Mesenchymal stem cell (in vitro differentiated cells and primary cell): ENCODE results near the gene LORICRIN.

ENCODE experiments used
- DNase-seq: peaks from one replicate; pipeline ENCODE4 v3.0.0-alpha.2; 2013
- H2AFZ ChIP-seq: one replicate; pipeline ENCODE4 v1.6.1; 2013; ENCODE audit warnings: low read depth, mild to moderate bottlenecking, control low read depth, inconsistent platforms, low read length, moderate library complexity
- H2AK5ac ChIP-seq: 2 replicates; pipeline ENCODE4 v1.6.1; 2013; ENCODE audit warnings: low read length, moderate library complexity, mild to moderate bottlenecking, inconsistent platforms; ENCODE audit not compliant: severe bottlenecking
- H2BK120ac ChIP-seq: one replicate; pipeline ENCODE4 v1.6.1; 2013; ENCODE audit warnings: low read depth, mild to moderate bottlenecking, inconsistent platforms, low read length, moderate library complexity
- H2BK12ac ChIP-seq, 2 experiments: one replicate each; pipeline ENCODE4 v1.6.1; 2013; ENCODE audit warnings: inconsistent platforms in 2 of 2, low read length in 2 of 2, mild to moderate bottlenecking in 2 of 2, moderate library complexity in 2 of 2, control low read depth in 1 of 2
- H2BK15ac ChIP-seq: one replicate; pipeline ENCODE4 v1.6.1; 2013; ENCODE audit warnings: mild to moderate bottlenecking, low read depth, inconsistent platforms; ENCODE audit not compliant: poor library complexity, severe bottlenecking
- H2BK5ac ChIP-seq: 2 replicates; pipeline ENCODE4 v1.6.1; 2013; ENCODE audit warnings: low read depth, mild to moderate bottlenecking, low read length, control low read depth, inconsistent platforms; ENCODE audit not compliant: poor library complexity, severe bottlenecking
- H3K14ac ChIP-seq, 2 experiments: one replicate each; pipeline ENCODE4 v1.6.1; 2013; ENCODE audit warnings: inconsistent platforms in 2 of 2, low read length in 2 of 2, control low read depth in 1 of 2, mild to moderate bottlenecking in 1 of 2, moderate library complexity in 1 of 2
- H3K18ac ChIP-seq, 2 experiments: one replicate each; pipeline ENCODE4 v1.6.1; 2013; ENCODE audit warnings: inconsistent platforms in 2 of 2, low read length in 2 of 2, control low read depth in 1 of 2, low read depth in 1 of 2, mild to moderate bottlenecking in 1 of 2
- H3K23ac ChIP-seq, 2 experiments: one replicate each; pipeline ENCODE4 v1.6.1; 2013; ENCODE audit warnings: inconsistent platforms in 2 of 2, low read length in 2 of 2, mild to moderate bottlenecking in 2 of 2, moderate library complexity in 2 of 2, control low read depth in 1 of 2
- H3K27ac ChIP-seq: 2 replicates; pipeline ENCODE4 v1.5.1; 2013; ENCODE audit warnings: mild to moderate bottlenecking, moderate library complexity, low read length, control low read depth, inconsistent platforms; ENCODE audit not compliant: poor library complexity, severe bottlenecking
- H3K27me3 ChIP-seq, 2 experiments: 2 replicates each; pipeline versions ENCODE4 v1.6.1 to v1.7.0; 2013; ENCODE audit warnings: low read length in 2 of 2, mild to moderate bottlenecking in 2 of 2, moderate library complexity in 2 of 2, control low read depth in 1 of 2, inconsistent platforms in 1 of 2; ENCODE audit not compliant: control insufficient read depth in 1 of 2, insufficient read depth in 1 of 2
- H3K36me3 ChIP-seq, 2 experiments: 2 replicates each; pipeline versions ENCODE4 v1.6.1 to v1.7.0; 2013; ENCODE audit warnings: low read length in 2 of 2, control low read depth in 1 of 2, inconsistent platforms in 1 of 2, low read depth in 1 of 2, mild to moderate bottlenecking in 1 of 2; ENCODE audit not compliant: insufficient read depth in 2 of 2, control insufficient read depth in 1 of 2
- H3K4ac ChIP-seq, 2 experiments: one replicate each; pipeline ENCODE4 v1.6.1; 2013; ENCODE audit warnings: inconsistent platforms in 2 of 2, low read length in 2 of 2, mild to moderate bottlenecking in 2 of 2, moderate library complexity in 2 of 2, control low read depth in 1 of 2, low read depth in 1 of 2
- H3K4me1 ChIP-seq: 2 replicates; pipeline ENCODE4 v1.6.1; 2013; ENCODE audit warnings: low read depth, low read length, control low read depth; ENCODE audit not compliant: control insufficient read depth, insufficient read depth
- H3K4me2 ChIP-seq: 2 replicates; pipeline ENCODE4 v1.6.1; 2013; ENCODE audit warnings: low read length, mild to moderate bottlenecking, inconsistent platforms; ENCODE audit not compliant: poor library complexity, severe bottlenecking
- H3K4me3 ChIP-seq, 2 experiments: 2 replicates each; pipeline versions ENCODE4 v1.5.1 to v1.7.0; 2013; ENCODE audit warnings: low read length in 2 of 2, mild to moderate bottlenecking in 2 of 2, control low read depth in 1 of 2, low read depth in 1 of 2; ENCODE audit not compliant: insufficient read depth in 1 of 2
- H3K79me1 ChIP-seq: replicated peaks from 2 replicates; pipeline ENCODE4 v1.6.1; 2013; ENCODE audit warnings: mild to moderate bottlenecking, control low read depth, low read length, inconsistent platforms; ENCODE audit not compliant: poor library complexity, severe bottlenecking
- H3K9ac ChIP-seq: 2 replicates; pipeline ENCODE4 v1.7.0; 2013; ENCODE audit warnings: mild to moderate bottlenecking, low read length, moderate library complexity
- H3K9me3 ChIP-seq: 2 replicates; pipeline ENCODE4 v1.7.0; 2013; ENCODE audit warnings: mild to moderate bottlenecking, low read length; ENCODE audit not compliant: control insufficient read depth
- H4K8ac ChIP-seq: one replicate; pipeline ENCODE4 v1.6.1; 2013; ENCODE audit warnings: inconsistent platforms, mild to moderate bottlenecking, low read length, moderate library complexity
- H4K91ac ChIP-seq: one replicate; pipeline ENCODE4 v1.6.1; 2013; ENCODE audit warnings: mild to moderate bottlenecking, low read length, inconsistent platforms
- WGBS: methylation state at CpG from one replicate; pipeline ENCODE4 v1.1.7; 2013; ENCODE audit warnings: mixed read lengths; 5-methylcytosine and 5-hydroxymethylcytosine counted together

LORICRIN gene

DNA sequence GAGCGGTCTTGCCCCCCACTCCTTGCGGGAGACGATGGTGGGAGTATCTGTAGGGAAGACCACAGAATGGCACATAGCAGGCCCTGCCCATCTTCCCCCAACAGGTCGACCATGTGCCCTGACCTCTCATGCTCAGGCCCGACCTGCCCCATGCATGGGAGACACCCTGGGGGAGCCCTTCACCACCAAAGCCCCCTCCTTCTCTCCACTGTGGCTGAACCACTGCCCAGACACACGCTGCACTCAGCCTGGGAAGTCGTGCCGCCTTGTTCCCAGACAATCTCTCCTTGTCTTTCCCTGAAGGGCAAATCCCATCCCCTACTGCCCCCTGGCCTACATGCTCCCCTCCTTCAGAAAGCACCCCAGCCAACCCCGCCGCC is 47.7 kb downstream of the LORICRIN start:
- no peaks in the 10 kb centered on the region for H3K36me3 ChIP-seq
- no peak overlapping the region for H3K27ac ChIP-seq
- H3K4me1 ChIP-seq = no peaks in the 10 kb centered on the region
- no peak overlapping the region for H2BK5ac ChIP-seq
- H2BK12ac ChIP-seq = no peak overlapping the region
- no peak overlapping the region for H2BK15ac ChIP-seq
- no peak overlapping the region for H3K18ac ChIP-seq
- no peak overlapping the region for H2AK5ac ChIP-seq
- no peak overlapping the region for H3K4ac ChIP-seq
- peaks cover 0 to 27% of the 10 kb centered on the region in 2 experiments for H3K27me3 ChIP-seq
- H4K8ac ChIP-seq = no peak overlapping the region
- no peak overlapping the region for H2BK120ac ChIP-seq
- no peak for DNase-seq
- WGBS = 74% methylated on average over 10 of the region's 10 CpGs
- H3K9ac ChIP-seq = no peak overlapping the region
- no peaks in the 10 kb centered on the region for H3K79me1 ChIP-seq
- H4K91ac ChIP-seq = no peak overlapping the region
- H3K4me3 ChIP-seq = no peak overlapping the region
- no peak overlapping the region for H3K23ac ChIP-seq
- no peak overlapping the region for H2AFZ ChIP-seq
- H3K4me2 ChIP-seq = no peak overlapping the region
- no peaks in the 10 kb centered on the region for H3K9me3 ChIP-seq
- no peak overlapping the region for H3K14ac ChIP-seq

DNA sequence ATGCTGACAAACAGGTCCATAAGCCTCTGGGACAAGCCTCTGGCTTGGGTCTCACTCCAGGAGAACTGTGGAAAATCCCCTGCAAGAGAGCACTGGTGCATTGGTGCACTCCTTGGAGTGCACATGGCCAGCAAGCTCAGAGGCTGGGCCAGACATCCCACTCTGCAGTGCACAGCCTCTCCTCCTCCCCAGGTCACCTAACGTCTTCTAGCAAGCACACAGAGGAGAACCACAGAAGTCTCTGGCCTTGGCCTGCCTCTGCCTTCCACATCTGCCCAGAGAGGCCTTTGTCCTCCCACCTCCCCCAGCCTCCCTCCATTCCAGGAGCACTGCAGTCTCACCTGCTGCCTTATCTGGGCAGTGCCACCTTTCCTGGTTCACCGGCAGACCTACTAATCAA is 49.1 kb downstream of the LORICRIN start:
- 79% methylated on average over 2 of the region's 2 CpGs for WGBS
- H3K14ac ChIP-seq = no peak overlapping the region
- H3K9ac ChIP-seq = no peak overlapping the region

DNA sequence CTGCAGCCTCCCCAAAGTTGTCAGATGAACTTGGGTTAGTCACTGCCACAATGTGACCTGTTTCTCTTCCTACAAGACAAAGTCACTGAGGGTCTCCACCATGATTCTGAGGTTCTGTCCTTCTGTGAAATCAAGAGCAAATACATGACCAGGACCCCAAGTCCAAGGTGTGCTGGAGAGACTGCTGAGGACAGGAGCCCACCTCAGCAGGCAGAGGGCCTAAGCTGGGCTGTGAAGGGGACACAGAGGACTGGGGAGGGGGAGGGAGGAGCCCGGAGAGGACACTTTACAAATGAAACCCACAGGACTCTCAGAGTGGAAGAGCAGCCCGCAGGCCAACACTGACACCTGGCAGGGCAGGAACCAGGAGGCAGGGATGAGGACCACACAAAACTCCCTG is 50.0 kb downstream of the LORICRIN start:
- H3K4ac ChIP-seq = no peak overlapping the region

More for the DNA sequence above, 49.1 kb downstream of the LORICRIN start:
- Histone ChIP-seq H3K9me3 (no peaks in the 10 kb centered on the region), H3K27ac (no peak overlapping the region), H2AFZ (no peak overlapping the region), H3K4me3 (no peak overlapping the region), H2BK12ac (no peak overlapping the region), H2BK5ac (no peak overlapping the region), H3K4me1 (no peaks in the 10 kb centered on the region), H3K79me1 (no peaks in the 10 kb centered on the region), H4K8ac (no peak overlapping the region), H2AK5ac (no peak overlapping the region), H3K18ac (no peak overlapping the region), H2BK120ac (no peak overlapping the region), H3K27me3 (peaks cover 0 to 27% of the 10 kb centered on the region in 2 experiments), H2BK15ac (no peak overlapping the region), H3K4me2 (no peak overlapping the region), H3K36me3 (no peaks in the 10 kb centered on the region), H3K4ac (no peak overlapping the region), H3K23ac (no peak overlapping the region), H4K91ac (no peak overlapping the region)
- no peak for DNase-seq

DNA sequence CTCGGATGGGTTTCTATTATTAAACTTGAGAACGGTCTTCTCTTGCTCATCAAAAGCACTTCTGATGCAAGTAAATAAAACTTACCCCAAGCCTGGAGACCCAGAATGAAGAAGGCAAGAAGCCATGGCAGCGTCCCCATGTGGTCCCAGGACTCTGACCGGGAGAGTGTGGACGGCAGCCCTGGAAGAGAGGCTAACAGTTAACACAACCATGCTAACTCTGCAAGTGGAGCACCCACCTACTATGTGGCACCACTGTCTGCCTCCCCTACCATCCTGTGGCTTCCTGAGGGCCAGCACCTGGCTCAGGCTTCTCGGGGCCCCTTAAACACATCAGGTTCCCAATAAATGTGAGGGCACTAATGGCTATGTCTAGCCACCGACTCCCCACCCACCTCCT is 51.0 kb downstream of the LORICRIN start:
- Histone ChIP-seq H4K8ac (no peak overlapping the region), H3K4me3 (no peak overlapping the region), H3K9ac (no peak overlapping the region), H4K91ac (no peak overlapping the region), H3K23ac (no peak overlapping the region), H3K27me3 (peaks cover 0 to 21% of the 10 kb centered on the region in 2 experiments), H3K18ac (no peak overlapping the region), H3K4ac (no peak overlapping the region), H2BK120ac (no peak overlapping the region), H2BK15ac (no peak overlapping the region), H2AK5ac (no peak overlapping the region), H2BK5ac (no peak overlapping the region), H3K4me2 (no peak overlapping the region), H3K27ac (no peak overlapping the region), H3K4me1 (no peaks in the 10 kb centered on the region), H3K36me3 (no peaks in the 10 kb centered on the region), H3K79me1 (no peaks in the 10 kb centered on the region), H2AFZ (no peak overlapping the region), H2BK12ac (no peak overlapping the region), H3K14ac (no peak overlapping the region), H3K9me3 (no peaks in the 10 kb centered on the region)
- DNase-seq = no peak
- 57% methylated on average over 7 of the region's 7 CpGs for WGBS

More for the DNA sequence above, 50.0 kb downstream of the LORICRIN start:
- H2BK120ac ChIP-seq = no peak overlapping the region
- no peak overlapping the region for H2BK15ac ChIP-seq
- no peak overlapping the region for H3K23ac ChIP-seq
- H2AFZ ChIP-seq = no peak overlapping the region
- no peak overlapping the region for H4K8ac ChIP-seq
- no peaks in the 10 kb centered on the region for H3K36me3 ChIP-seq
- H4K91ac ChIP-seq = no peak overlapping the region
- H3K27me3 ChIP-seq = peaks cover 0 to 27% of the 10 kb centered on the region in 2 experiments
- DNase-seq = no peak
- no peak overlapping the region for H2AK5ac ChIP-seq
- no peak overlapping the region for H3K27ac ChIP-seq
- H3K4me3 ChIP-seq = no peak overlapping the region
- H3K9ac ChIP-seq = no peak overlapping the region
- 27% methylated on average over 2 of the region's 2 CpGs for WGBS
- no peaks in the 10 kb centered on the region for H3K9me3 ChIP-seq
- no peak overlapping the region for H2BK5ac ChIP-seq
- no peak overlapping the region for H3K4me2 ChIP-seq
- no peak overlapping the region for H2BK12ac ChIP-seq
- H3K14ac ChIP-seq = no peak overlapping the region
- no peaks in the 10 kb centered on the region for H3K4me1 ChIP-seq
- no peaks in the 10 kb centered on the region for H3K79me1 ChIP-seq
- H3K18ac ChIP-seq = no peak overlapping the region
